ENCODE results near the gene ARL15.
A peak's percentile ranks its signal among the peaks of the same experiment; 100 is the strongest.
"Not testable (repeated sequence)": the region's sequence is repeated elsewhere in the genome, so short reads cannot be mapped to it uniquely, and the experiment has no call there.

The ARL15 gene

DNA sequence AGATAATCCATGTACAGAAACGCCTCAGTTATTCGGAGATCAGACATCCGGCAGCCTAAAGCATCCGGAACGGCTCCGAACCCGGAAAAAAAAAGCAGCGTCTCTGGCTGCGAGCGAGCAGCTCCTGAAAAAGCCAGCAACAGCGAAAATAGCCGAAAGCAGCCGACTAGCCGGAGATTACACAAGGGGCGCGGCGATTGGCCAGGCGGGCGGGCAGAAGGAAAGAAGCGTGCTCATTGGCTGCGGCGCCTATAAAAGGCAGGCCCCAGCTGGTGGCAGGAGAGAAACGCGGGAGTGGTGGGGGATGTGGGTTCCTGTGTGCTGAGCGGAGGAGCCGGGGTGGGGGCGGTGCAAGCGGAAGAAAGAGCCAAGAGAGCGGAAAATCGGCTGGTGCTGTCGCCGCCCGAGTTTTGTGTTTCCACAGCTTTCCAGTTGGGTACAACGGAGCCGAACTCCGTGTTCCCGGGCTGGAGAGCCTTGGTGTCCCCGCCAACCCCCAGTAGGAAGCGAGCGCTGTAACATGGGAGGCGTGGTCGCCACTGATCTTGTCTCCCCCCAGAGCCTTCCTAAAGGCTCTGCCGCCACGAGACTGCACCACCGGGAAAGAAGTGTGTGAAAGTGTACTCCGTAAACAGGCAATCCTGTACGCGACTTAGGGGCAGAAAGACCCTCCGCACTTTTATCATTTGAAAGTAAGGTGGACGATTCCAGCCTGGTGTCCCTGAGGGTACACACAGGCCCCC is at the start of gene ARL15:
ARL15 (minus strand) TSS at position 141 of the 743 bp plus-strand sequence.
- DNase-seq (ENCODE audit: low spot score): peak; percentile 98

DNA sequence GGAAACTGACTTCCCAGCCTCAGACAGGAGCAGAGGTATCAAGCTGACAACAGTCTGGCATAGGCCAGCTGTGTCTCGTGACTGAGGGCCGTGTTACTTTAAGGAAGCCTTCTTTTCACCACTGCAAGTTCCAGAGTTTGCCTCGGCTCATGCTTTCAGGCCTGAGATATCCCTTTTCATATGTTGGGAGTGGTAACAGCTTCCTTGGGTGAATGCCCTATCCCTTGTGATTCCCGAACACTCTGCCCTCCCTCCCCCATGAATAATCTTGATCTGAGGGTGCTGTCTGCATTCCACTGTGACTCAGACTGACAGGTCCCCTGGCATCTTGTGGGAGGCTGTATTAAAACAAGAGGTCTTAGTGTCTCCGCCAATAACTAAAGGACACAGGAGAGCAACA is 49.7 kb upstream of the ARL15 start:
- DNase-seq (ENCODE audit: low spot score): peak; percentile 59

DNA sequence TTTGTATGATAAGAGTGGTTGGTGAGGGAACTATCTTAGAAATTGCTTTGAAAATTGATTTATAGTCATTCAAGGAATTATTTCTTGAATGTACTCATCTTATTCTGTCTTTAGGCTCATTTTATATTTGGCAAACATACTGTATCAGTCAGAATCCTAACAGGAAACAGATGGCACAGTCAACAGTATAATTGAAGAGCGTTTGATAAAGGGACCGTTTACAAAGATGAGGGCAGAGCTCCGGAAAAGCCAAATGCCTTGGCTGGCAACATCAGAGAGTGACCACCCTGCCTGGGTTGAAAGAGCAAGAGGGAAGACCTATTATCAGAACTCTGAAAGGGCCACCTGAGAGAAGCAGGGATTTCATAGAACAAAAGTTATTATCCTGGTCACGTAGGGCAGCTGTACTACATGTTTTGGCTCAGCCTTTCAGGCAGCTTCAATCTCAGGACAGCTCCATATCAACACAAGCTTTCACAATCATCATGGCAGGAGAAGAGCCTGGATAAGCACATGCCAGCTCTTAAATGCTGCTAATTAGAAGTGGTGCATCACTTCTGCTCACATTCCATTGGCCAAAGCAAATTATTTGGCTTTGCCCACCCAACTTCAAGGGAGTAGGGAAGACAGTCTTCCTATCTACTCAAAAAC is 47.2 kb upstream of the ARL15 start:
- no peak for DNase-seq (ENCODE audit: low spot score)

DNA sequence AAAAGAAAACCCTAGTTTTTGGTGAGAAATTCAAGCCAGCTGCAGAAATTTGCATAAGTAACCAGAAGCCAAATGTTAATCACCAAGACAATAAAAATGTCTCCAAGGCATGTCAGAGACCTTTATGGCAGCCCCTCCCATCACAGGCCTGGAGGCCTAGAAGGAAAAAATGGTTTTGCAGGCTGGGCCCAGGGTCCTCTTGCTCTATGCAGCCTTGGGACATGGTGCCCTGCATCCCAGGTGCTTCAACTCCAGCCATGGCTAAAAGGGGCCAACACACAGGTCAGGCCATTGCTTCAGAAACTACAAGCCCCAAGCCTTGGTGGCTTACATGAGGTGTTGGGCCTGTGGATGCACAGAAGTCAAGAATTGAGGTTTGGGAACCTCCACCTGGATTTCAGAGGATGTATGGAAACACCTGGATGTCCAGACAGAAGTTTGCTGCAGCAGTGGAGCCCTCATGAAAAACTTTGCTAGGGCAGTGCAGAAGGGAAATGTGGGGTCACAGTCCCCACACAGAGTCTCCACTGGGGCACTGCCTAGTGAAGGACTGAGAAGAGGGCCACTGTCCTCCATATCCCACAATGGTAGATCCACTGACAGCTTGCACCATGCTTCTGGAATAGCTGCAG is 43.7 kb upstream of the ARL15 start:
- DNase-seq (ENCODE audit: low spot score): not testable (repeated sequence)

DNA sequence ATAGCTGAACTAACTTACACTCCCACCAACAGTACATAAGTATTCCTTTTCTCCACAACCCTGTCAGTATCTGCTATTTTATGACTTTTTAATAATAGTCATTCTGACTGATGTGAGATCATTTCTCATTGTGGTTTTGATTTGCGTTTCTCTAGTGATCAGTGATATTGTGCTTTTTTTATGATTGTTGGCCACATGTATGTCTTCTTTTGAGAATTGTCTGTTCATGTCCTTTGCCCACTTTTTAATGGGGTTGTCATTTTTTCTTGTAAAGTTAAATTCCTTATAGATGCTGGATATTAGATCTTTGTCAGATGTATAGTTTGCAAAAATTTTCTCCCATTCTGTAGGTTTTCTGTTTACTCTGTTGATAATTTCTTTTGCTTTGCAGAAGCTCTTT is 42.2 kb upstream of the ARL15 start:
- DNase-seq (ENCODE audit: low spot score): not testable (repeated sequence)

DNA sequence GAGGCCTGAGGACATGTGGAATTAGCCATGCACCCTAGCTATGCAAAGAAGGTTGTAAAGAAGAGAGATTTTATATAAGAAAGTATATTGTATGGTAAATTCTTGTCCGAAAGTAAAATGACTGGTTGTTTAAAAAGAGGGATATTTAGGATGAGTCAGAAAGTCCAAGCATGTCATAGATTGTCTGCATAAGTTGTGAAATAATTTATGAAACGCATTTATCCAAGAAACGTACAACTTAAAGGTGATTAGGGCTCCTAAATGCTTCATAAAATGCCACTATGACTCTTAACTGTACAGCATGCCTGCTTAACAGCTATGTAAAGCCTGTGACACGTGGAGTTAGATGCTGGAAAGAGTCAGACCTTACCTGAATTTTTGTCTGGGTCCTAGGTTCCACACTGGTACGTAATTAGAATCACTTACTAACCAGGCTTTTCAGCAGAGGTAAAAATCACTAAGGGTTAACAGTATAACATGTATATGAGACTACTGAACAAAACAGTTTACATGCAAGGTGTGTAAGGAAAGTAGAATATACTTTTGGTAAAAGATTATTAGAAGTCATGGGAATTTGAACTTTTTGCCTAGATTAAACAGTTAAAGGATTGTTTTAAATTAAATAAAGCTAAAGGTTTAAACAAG is 37.0 kb upstream of the ARL15 start:
- no peak for DNase-seq (ENCODE audit: low spot score)

DNA sequence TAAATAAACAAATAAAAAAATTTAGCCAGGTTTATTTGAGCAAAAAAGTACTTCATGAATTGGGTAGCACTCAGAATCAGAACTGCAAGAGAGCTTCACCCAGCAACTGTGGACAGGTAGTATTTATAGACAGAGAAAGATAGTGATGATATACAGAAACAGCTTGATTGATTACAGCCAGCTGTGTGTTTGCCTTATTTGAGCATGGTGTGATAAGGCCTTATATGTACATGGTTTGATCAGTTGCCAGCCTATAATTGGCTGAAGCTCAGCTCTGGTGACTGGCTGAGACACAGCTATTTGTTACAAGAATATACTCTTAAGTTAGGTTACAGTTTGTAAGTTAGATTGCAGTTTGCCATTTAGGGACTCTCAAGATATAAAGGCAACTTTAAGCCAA is 34.3 kb upstream of the ARL15 start:
- no peak for DNase-seq (ENCODE audit: low spot score)

DNA sequence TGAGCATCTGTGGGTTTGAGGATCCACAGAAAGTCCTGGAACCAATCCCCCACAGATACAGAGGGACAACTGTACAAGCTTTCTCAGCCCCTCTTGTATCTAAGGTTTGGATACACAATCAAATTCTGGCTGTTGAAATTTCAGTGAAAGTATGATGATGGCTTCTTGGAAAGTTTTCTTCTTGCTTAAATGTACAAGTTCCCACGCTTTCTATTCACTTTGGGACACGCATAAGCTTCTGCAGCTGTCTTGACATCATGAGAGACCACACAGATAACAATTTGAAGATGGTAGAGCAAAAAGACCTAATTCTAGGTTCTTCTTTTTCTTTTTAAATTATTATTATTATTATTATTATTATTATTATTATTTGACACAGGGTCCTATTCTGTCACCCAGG is 31.6 kb upstream of the ARL15 start:
- no peak for DNase-seq (ENCODE audit: low spot score)

DNA sequence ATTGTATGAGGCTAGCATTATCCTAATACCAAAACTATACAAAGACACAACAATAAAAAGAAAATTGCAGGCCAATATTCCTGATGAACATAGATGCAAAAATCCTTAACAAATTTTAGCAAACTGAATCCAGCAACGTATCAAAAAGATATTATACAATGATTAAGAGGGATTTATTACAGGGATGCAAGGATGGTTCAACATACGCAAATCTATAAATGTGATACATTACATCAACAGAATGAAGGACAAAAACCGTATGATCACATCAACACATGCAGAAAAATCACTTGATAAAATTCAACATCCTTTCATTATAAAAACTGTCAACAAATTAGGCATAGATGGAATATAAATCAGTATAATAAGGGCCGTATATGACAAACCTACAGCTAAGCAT is 27.1 kb upstream of the ARL15 start:
- DNase-seq (ENCODE audit: low spot score): no peak

DNA sequence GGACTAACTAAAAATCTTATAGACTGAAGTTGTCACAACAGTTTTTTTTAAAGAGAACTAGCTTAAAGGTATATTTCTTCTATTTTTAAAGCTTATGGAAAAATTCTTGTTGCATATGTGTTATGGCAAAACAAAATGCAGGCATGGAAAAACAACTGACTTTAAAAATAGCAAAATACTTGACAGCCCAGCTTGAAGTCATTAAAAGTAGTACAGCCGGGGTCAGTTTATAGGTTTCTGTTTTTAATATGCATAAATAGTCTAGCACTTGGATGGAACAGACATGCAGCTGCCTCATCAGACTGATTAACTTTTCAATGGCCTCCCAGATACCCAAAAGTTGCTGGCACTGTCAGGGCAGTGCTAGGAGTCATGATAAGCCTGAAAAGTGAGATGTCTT is 22.3 kb upstream of the ARL15 start:
- no peak for DNase-seq (ENCODE audit: low spot score)

DNA sequence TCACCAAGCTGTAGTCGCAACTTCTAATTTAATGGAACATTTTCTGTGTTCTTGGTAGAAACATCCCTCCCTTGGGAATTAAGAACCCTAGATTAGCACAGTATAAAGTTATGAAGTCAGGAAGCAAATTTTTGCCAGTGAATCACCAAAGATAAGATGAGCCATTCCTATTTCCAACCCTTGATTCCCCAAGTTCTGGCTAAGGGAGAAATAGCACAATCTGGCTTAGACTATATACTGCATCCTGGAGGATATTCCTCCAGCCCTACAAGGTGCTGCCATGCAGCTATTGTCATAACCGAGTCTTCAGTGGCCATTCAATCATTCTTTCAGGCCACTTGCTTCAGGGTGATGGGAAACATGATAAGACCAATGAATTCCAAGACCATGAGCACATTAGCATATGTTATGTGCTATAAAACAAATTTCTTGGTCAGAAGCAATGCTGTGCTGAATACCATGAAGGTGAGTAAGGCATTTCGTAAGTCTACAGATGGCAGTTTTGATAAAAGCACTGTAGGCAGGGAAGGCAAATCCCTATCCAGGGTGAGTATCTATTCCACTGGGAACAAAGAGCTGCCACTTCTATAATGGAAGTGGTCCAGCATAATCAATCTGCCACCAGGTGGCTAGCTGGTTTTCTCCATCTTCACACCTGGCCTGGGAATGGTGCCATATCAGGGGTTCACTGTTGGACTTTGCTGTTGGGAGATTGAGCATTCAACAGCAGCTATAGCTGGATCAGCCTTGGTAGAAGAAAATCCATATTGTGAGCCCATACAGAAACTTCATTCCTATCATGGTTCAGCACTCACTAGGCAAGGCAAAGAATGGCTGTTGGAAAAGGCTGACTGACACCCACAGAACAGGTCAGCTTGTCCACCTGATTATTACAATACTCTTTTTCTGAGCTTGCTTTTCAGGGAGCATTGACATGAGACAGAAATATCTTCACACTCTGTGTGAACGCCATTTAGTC is 19.6 kb upstream of the ARL15 start:
- DNase-seq (ENCODE audit: low spot score): peak; percentile 42

DNA sequence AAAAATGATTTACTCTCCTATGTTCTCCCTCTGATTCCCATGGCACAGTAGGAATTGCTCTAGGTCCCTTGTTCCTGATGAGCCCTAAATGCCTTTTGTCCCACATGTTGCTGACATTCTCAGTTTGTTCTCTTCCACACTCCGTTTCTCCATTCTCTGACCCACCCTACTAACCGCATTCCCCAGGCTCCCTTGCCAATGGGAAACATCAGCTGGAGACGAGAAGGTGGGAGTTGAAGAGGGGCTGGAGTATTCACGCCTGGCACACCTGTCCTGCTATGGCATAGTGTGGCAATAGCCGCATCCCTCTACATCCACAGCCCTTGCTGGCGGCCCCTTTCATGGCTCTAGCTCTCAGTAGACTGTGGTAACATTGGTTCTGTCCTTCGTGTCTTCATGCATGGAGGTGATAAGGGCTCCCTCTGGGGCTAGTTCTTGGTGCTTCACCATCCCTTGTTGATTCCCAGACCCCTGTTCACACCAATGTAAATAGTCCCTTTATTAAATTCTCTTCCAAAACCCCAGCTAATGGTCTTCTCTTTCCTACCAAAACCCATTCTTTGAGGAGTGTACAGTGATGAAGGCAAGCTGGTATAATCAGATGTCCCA is 16.4 kb upstream of the ARL15 start:
- no peak for DNase-seq (ENCODE audit: low spot score)

DNA sequence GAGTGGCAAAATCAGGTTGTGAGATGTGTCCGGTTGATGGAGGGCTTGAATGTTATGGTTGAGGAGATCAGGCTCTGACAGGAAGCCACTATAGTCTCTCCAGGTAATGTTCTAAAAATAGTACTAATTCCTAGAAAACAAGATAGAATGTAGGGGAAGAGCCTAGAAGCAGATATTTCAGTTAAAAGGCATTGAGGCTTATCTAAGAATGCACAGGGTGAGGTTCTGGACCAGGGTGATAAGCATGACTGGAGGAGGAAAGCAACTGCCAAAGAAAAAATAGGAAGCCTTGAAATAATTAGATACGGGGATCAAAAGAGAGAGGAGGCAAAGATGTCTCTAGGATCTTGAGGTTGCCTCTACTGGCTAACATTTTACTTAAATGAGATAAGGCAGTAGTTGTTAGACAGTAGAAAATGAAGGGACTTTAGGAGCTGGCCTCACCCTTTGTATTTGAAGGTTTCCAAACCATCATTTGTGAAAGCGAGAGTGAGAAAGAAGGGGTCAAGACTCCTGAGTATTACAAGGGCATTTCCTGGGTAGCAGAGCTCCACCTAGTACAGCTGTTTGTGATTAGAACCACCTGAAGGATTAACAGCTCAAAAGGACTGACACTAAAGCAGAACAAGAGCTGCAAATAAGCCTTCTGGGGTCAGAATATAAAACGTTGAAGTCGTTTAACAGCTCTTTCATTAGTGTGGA is 15.4 kb upstream of the ARL15 start:
- DNase-seq (ENCODE audit: low spot score): no peak

DNA sequence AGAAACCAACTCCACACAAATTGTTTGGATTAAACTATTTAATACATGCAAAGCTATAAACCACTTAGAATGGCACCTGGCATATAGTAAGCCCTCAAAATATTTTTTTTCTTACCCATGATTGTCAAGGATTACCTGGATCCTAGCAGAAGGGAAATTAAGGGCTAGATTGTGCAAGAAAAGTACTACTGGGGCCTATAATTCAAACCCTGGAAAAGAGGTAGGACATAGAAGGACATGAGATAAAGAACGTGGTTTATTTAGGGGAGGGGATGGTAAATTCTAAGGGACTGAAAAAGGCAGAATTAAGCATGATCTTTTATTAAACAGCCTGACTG is 14.9 kb upstream of the ARL15 start:
- no peak for DNase-seq (ENCODE audit: low spot score)

DNA sequence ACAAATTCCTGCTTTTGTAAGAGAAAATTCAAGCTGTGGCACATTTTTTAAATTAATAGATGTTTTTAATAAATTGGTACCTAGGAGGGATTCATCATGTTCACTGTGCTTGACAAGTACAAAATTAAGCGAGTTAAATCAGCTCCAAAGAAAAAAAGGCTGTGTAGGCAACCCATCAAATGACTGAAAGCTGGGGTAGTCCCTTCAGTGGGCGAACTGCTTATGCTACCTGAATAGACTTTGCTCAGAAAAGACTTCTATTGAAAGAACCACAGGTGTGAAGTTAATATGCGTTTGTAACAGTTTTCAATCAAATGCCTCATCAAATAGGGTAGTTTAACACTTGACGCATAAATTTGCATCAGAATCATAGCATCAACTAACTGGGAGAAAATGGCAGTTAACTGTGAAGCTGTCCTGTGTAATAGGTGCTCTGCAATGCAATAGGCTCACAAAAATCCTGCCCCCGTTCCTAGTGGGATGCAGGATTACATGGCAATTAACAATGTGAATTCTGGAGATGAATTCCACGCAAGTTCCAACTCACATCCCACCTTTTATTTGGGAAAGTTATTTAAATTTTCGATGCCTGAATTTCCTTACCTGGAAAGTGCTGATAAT is 14.4 kb upstream of the ARL15 start:
- no peak for DNase-seq (ENCODE audit: low spot score)

DNA sequence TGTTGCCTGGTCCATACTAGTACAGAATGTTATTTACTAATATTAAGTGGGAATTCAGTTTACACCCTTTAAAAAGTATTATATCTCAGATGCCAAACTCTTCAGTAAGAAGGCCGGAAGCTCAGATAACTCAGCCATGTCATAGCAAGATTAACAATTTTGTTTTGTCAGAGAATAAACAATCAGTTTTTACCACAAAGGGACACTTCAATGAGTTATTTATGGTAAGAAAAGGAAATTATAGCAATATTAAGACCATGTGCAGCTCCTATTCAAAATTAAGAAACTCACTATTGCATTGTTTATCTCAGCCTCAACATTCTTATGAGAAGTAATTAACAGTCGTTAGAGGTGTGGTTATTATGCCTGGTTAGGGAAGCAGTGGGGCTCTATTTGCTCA is 13.1 kb upstream of the ARL15 start:
- DNase-seq (ENCODE audit: low spot score): no peak

DNA sequence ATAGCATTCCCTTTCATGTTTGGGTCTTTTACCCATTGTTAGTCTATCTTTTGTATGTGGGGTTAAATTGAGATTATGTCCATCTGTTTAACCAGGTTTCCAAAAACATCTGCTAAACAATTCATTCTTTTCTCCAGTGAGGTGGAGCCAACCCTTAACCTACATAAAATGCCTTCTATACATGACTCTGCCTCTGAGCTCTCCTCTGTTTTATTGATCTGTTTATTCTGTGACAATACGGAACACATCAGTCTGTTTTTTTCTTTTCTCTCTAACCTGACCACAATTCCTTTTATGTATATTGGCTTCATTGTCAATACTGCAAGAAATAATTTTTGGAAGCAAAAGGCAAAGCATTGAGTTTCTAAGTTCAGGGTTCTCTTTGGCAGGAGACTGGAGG is 9.9 kb upstream of the ARL15 start:
- no peak for DNase-seq (ENCODE audit: low spot score)

DNA sequence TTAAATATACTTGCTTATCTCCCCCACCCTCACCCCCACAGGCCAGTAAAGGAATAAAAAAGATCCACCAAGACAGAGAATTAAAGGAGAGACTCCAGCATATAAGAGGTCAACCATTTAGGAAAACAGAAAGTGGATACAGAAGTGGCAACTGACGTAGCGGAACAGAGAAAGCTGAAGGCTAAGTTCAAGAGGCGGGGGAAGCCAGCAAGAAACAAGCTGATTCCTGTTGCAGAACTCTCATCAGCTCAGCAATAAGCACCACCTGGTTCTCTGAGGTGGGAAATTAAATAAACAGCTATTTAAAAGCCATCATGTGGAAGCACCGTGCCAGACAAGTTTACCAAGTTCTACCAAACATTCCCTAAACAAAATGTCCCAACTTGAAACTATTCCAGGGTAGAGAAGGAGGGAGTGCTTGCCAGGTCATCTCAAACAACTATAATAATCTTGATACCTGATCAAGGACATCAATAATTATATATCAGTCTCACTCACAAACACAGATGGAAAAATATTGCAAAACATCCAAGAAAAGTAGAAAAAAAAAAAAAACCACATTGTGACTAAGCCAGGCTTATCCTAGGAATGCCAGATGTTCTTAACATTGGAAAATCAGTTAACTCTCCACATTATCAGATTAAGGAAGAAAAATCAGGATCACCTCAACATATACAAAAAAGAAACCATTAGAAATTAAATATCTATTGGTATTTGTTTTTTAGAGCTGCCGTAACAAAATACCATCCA is 7.3 kb upstream of the ARL15 start:
- no peak for DNase-seq (ENCODE audit: low spot score)

DNA sequence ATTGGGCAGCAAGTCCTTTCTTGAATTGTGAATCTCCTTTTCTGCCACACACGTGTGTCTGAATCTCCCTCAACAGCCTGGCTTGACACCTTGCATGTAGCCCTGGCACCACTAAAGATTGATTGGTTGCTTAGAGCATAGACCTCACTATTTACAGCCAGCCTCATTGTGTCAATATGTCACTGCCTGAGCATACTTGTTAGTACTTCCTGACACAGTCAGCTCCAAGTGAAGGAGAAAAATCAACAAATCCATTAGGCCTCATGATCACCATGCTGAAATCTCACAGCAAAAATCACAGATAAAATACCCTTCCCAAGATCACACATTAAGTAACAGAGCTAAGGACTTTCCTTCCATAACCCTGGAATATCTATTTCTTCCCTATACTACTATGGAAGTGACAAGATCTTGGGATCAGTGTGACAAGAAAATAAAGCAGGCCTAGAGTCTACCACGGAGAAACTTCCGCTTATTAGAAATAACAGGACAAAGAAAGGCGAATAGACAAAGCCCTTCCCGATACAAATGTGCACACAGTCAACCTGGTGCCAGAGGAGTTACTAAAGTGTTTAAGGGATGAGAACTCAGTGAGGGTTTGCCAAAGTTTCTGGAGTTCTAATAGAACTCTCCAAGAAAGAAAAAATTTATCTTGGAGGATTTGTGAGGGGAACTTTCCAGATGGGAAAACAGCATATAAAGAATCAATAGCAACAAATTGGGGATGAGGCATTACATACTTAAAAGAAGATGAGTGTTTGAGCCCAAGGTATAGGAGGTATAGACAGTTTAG is 5.6 kb upstream of the ARL15 start:
- DNase-seq (ENCODE audit: low spot score): no peak

Data from AG08396 (cell line).